WERI-Rb-1 (cell line): Measurements from ENCODE around the gene RPL12.

Experiments used
- DNase-seq: peaks from one replicate; pipeline ENCODE4 v3.0.0-alpha.2; 2020
- H3K27ac ChIP-seq: fragments of 250-450 bp; sonication (Bioruptor Pico); 2 replicates; pipeline ENCODE4 v1.5.1; 2020; ENCODE audit warnings: mild to moderate bottlenecking, moderate library complexity
- H3K27me3 ChIP-seq: fragments of 250-450 bp; sonication (Bioruptor Pico); 2 replicates; pipeline ENCODE4 v1.5.1; 2021; ENCODE audit warnings: mild to moderate bottlenecking, low read depth, moderate library complexity; ENCODE audit not compliant: insufficient read depth, severe bottlenecking
- H3K36me3 ChIP-seq: fragments of 250-450 bp; sonication (Bioruptor Pico); 2 replicates; pipeline ENCODE4 v1.5.1; 2020; ENCODE audit warnings: mild to moderate bottlenecking, moderate library complexity
- H3K4me3 ChIP-seq: 2 replicates; pipeline ENCODE4 v1.5.1; 2011; ENCODE audit warnings: low read depth, mild to moderate bottlenecking, control low read depth, low read length
- H3K9me3 ChIP-seq: fragments of 250-450 bp; sonication (Bioruptor Pico); 2 replicates; pipeline ENCODE4 v1.5.1; 2021; ENCODE audit warnings: mild to moderate bottlenecking, moderate library complexity; ENCODE audit not compliant: severe bottlenecking
- TF ChIP-seq, protein P1 (sequence below): IDR thresholded peaks from 2 replicates; pipeline ENCODE4 v1.5.1; 2011; ENCODE audit warnings: low read depth, mild to moderate bottlenecking, control low read depth, inconsistent platforms, low read length

Gene RPL12

GRCh38 chr9:127491516-127491915 lies 40.3 kb upstream of the RPL12 start:
- H3K27me3 ChIP-seq = no peaks in the 10 kb centered on the region
- TF ChIP-seq, protein P1, sequence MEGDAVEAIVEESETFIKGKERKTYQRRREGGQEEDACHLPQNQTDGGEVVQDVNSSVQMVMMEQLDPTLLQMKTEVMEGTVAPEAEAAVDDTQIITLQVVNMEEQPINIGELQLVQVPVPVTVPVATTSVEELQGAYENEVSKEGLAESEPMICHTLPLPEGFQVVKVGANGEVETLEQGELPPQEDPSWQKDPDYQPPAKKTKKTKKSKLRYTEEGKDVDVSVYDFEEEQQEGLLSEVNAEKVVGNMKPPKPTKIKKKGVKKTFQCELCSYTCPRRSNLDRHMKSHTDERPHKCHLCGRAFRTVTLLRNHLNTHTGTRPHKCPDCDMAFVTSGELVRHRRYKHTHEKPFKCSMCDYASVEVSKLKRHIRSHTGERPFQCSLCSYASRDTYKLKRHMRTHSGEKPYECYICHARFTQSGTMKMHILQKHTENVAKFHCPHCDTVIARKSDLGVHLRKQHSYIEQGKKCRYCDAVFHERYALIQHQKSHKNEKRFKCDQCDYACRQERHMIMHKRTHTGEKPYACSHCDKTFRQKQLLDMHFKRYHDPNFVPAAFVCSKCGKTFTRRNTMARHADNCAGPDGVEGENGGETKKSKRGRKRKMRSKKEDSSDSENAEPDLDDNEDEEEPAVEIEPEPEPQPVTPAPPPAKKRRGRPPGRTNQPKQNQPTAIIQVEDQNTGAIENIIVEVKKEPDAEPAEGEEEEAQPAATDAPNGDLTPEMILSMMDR = no peak
- H3K9me3 ChIP-seq = no peaks in the 10 kb centered on the region
- no peak overlapping the region for H3K27ac ChIP-seq
- no peak overlapping the region for H3K4me3 ChIP-seq
- no peak for DNase-seq
- H3K36me3 ChIP-seq = peaks cover 16% of the 10 kb centered on the region

GRCh38 chr9:127490535-127491230 lies 39.5 kb upstream of the RPL12 start:
- Histone ChIP-seq H3K4me3 (no peak overlapping the region), H3K9me3 (no peaks in the 10 kb centered on the region), H3K27me3 (no peaks in the 10 kb centered on the region), H3K27ac (no peak overlapping the region), H3K36me3 (peaks cover 24% of the 10 kb centered on the region)
- TF ChIP-seq, protein P1 = no peak
- DNase-seq = no peak

- peak; percentile 86 for DNase-seq
- TF ChIP-seq, protein P1 = peak; percentile 64
- no peaks in the 10 kb centered on the region for H3K27me3 ChIP-seq
- no peak overlapping the region for H3K4me3 ChIP-seq
- H3K36me3 ChIP-seq = peaks cover 25% of the 10 kb centered on the region
- H3K9me3 ChIP-seq = no peaks in the 10 kb centered on the region
- peak overlapping the region; percentile 40 for H3K27ac ChIP-seq
Observed at GRCh38 chr9:127489471-127490115, 38.4 kb upstream of the RPL12 start.

DNA sequence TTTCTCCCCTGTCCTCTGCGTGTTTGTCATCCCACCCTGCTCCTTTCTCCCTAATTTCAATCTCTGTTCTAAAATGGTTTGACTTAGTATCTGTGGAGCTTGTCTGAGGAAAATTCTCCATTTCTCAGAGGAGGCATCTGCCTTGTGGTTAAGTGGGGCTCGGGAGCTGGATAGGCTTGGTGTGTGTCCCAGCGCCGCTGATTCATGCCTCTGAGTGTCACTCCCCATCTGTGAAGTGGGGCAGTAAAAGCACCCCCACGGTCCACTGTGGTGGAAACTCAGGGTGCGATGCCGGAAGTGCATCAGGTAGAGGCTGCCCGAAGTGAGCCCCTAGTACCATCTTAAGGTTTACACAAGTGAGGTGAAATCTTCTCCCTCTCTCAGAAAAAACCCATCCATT lies 37.7 kb upstream of the RPL12 start:
- Histone ChIP-seq H3K27me3 (no peaks in the 10 kb centered on the region), H3K4me3 (no peak overlapping the region), H3K27ac (no peak overlapping the region), H3K36me3 (peaks cover 24% of the 10 kb centered on the region), H3K9me3 (no peaks in the 10 kb centered on the region)
- DNase-seq = no peak
- TF ChIP-seq, protein P1 = no peak

DNA sequence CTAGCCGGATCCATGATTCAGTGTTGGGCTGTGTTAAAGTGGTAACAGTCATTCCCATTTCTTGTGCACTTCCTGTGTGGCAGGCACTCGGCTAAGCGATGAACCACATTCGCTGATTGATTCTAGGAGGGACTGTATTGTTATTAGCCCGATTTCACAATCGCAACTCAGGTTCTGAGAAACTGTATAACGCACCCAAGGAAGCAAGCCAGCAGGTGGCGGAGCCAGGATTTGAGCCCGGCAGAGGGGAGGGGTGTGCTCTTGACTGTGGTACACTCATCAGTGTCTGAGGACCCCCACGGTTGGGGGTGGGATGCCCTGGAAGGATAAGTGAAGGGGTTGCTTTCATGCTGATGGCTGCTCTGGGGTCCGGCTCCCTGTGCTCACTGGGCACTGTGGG lies 34.8 kb upstream of the RPL12 start:
- peak; percentile 40 for DNase-seq
- no peaks in the 10 kb centered on the region for H3K27me3 ChIP-seq
- H3K36me3 ChIP-seq = peaks cover 28% of the 10 kb centered on the region
- H3K4me3 ChIP-seq = no peak overlapping the region
- no peaks in the 10 kb centered on the region for H3K9me3 ChIP-seq
- peak overlapping the region; percentile 58 for H3K27ac ChIP-seq
- TF ChIP-seq, protein P1 = peak; percentile 43; the same call in 1 of the 2 replicates
